ENCODE data around the gene ARHGEF39. TPM values are rescaled to one million over a fixed set of nuclear protein-coding genes. Genes with fewer than 3 reads are reported as not detected.
"Not testable (repeated sequence)": the region's sequence is repeated elsewhere in the genome, so short reads cannot be mapped to it uniquely, and the experiment has no call there.

The ARHGEF39 gene
- total RNA-seq, 3 donors from 2014 or later = 0.59 to 1.6 (median 0.80) TPM

- Histone ChIP-seq H3K4me1 (no peaks in the 10 kb centered on the region), H3K36me3 (no peaks in the 10 kb centered on the region), H3K4me3 (no peak overlapping the region), H3K27me3 (no peaks in the 10 kb centered on the region), H3K27ac (no peak overlapping the region), H3K9me3 (no peaks in the 10 kb centered on the region)
- no peak for DNase-seq (ENCODE audit: low spot score in 2 of 2)
- intact Hi-C loops (cut with DNase I; ENCODE audit: low total_unique reads) = no loop called here
- TF ChIP-seq POLR2AphosphoS5 (IDR thresholded peaks at IDR 0.05) (no peak), POLR2A (IDR thresholded peaks at IDR 0.05) (no peak), CTCF (IDR thresholded peaks at IDR 0.05) (no peak)
These were observed 25.4 kb downstream of the ARHGEF39 start for GRCh38 chr9:35639631-35640030.

GRCh38 chr9:35639225-35639624, 25.8 kb downstream of the ARHGEF39 start:
- H3K27me3 ChIP-seq; H3K9me3 ChIP-seq; H3K4me1 ChIP-seq; H3K36me3 ChIP-seq; H3K4me3 ChIP-seq; DNase-seq (ENCODE audit: low spot score in 2 of 2); H3K27ac ChIP-seq; intact Hi-C loops (cut with DNase I; ENCODE audit: low total_unique reads): not testable (repeated sequence)

GRCh38 chr9:35638751-35639150, 26.2 kb downstream of the ARHGEF39 start:
- H3K4me3 ChIP-seq; DNase-seq (ENCODE audit: low spot score in 2 of 2); H3K4me1 ChIP-seq; H3K27ac ChIP-seq; H3K9me3 ChIP-seq; intact Hi-C loops (cut with DNase I; ENCODE audit: low total_unique reads); H3K27me3 ChIP-seq; H3K36me3 ChIP-seq: not testable (repeated sequence)

- H3K36me3 ChIP-seq; H3K4me3 ChIP-seq; DNase-seq (ENCODE audit: low spot score in 2 of 2); H3K9me3 ChIP-seq; intact Hi-C loops (cut with DNase I; ENCODE audit: low total_unique reads); H3K27me3 ChIP-seq; H3K4me1 ChIP-seq; H3K27ac ChIP-seq: not testable (repeated sequence)
These were observed 27.5 kb downstream of the ARHGEF39 start for GRCh38 chr9:35637427-35637955.

GRCh38 chr9:35636877-35637246, 28.1 kb downstream of the ARHGEF39 start:
- H3K27ac ChIP-seq; H3K4me1 ChIP-seq; H3K36me3 ChIP-seq; H3K4me3 ChIP-seq; intact Hi-C loops (cut with DNase I; ENCODE audit: low total_unique reads); DNase-seq (ENCODE audit: low spot score in 2 of 2); H3K27me3 ChIP-seq; H3K9me3 ChIP-seq: not testable (repeated sequence)

- H3K36me3 ChIP-seq = no peaks in the 10 kb centered on the region
- no peaks in the 10 kb centered on the region for H3K9me3 ChIP-seq
- H3K27ac ChIP-seq = no peak overlapping the region
- H3K27me3 ChIP-seq = no peaks in the 10 kb centered on the region
- TF ChIP-seq POLR2A (IDR thresholded peaks at IDR 0.05) (no peak), POLR2AphosphoS5 (IDR thresholded peaks at IDR 0.05) (no peak), CTCF (IDR thresholded peaks at IDR 0.05) (no peak)
- DNase-seq (ENCODE audit: low spot score in 2 of 2) = no peak
- no peak overlapping the region for H3K4me3 ChIP-seq
- intact Hi-C loops (cut with DNase I; ENCODE audit: low total_unique reads) = no loop called here
- H3K4me1 ChIP-seq = no peaks in the 10 kb centered on the region
These were observed 28.7 kb downstream of the ARHGEF39 start for GRCh38 chr9:35636135-35636876.

GRCh38 chr9:35635730-35636129, 29.3 kb downstream of the ARHGEF39 start:
- H3K4me3 ChIP-seq = no peak overlapping the region
- no peaks in the 10 kb centered on the region for H3K27me3 ChIP-seq
- no peak overlapping the region for H3K27ac ChIP-seq
- no peak for TF ChIP-seq CTCF (IDR thresholded peaks at IDR 0.05)
- TF ChIP-seq POLR2A (IDR thresholded peaks at IDR 0.05) = no peak
- TF ChIP-seq POLR2AphosphoS5 (IDR thresholded peaks at IDR 0.05) = no peak
- DNase-seq (ENCODE audit: low spot score in 2 of 2) = no peak
- H3K4me1 ChIP-seq = no peaks in the 10 kb centered on the region
- no peaks in the 10 kb centered on the region for H3K36me3 ChIP-seq
- intact Hi-C loops (cut with DNase I; ENCODE audit: low total_unique reads) = no loop called here
- no peaks in the 10 kb centered on the region for H3K9me3 ChIP-seq

Measured in breast epithelium (tissue), 4 donors.